CD4-positive, alpha-beta T cell treated with Interleukin-21 for 1 hour (primary cell): ENCODE results near the gene CD300C.
"Not testable (repeated sequence)": the region's sequence is repeated elsewhere in the genome, so short reads cannot be mapped to it uniquely, and the experiment has no call there.

Experiments
- DNase-seq: peaks from one replicate; pipeline ENCODE4 v3.0.0-alpha.2; 2020

The CD300C gene

GRCh38 chr17:74503949-74504348 is 42.0 kb downstream of the CD300C start:
- DNase-seq, result not testable (repeated sequence)

- DNase-seq, result no peak
These were observed 43.1 kb downstream of the CD300C start for GRCh38 chr17:74502861-74503260.

GRCh38 chr17:74499992-74500391 is 45.9 kb downstream of the CD300C start:
- DNase-seq, result no peak

GRCh38 chr17:74497471-74497870 is 48.4 kb downstream of the CD300C start:
- no peak for DNase-seq

GRCh38 chr17:74493331-74493833 is 52.5 kb downstream of the CD300C start:
- DNase-seq, result peak; percentile 77

GRCh38 chr17:74491626-74492025 is 54.3 kb downstream of the CD300C start:
- no peak for DNase-seq
